Sciatic nerve (tissue), 2 donors: ENCODE data around the gene VPS26B. TPM values are rescaled to one million over a fixed set of nuclear protein-coding genes. Genes with fewer than 3 reads are reported as not detected.

Experiments
- ATAC-seq: fragments of 200-7000 bp; cut with Tn5 transposase; one replicate; pipeline ENCODE4 v1.9.1; 2020; ENCODE audit warnings: mild to moderate bottlenecking, moderate library complexity
- DNase-seq: peaks from one replicate; pipeline ENCODE4 v3.0.0-alpha.2; 2020; ENCODE audit warnings: low spot score
- intact Hi-C: fragments of 100-400 bp; cut with DNase I; formaldehyde crosslinking; loops from one replicate; pipeline ENCODE4 v1.14.2; 2022
- total RNA-seq: library from RNA; stranded (reverse); fragmentation: NEBNext Ultra II Directional; extraction: Animal tissue kit (Norgen Biotek cat#: 25700); gene quantifications from one replicate; pipeline ENCODE4 v1.2.1, GENCODE V29; 2021
- donor health status: DM: no; HTN: no; CAD: no.
- donor health status: DM: no; HTN: no; CAD: no.

The VPS26B gene
- total RNA-seq, 1 donor from 2014 or later = 39.1 TPM

DNA sequence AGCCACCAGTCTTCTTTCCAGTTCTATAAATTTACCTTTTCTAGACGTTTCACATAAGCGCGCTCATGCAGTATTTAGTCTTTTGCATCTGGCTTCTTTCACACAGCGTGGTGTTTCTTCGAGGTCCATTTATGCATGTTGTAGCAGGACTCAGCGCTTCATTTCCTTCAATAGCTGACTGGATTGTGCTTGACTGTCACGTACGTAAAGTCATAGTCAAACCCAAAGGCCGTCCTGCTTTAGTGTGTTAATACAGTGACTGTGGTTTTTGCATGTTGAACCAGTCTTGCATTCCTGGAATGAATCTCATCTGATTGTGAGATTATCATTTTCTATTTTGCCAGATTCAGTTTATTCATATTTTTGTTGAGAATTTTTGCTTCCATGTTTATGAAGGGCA is 70.2 kb downstream of the VPS26B start:
- intact Hi-C loops = no loop called here
- DNase-seq (no peak), ATAC-seq (no peak)

Other genes starting within 250 kb of the VPS26B start
- 126 TPM for gene JAM3, start 155.6 kb upstream of the VPS26B start, total RNA-seq
- 14.2 TPM for gene NCAPD3, start 704 bp upstream of the VPS26B start, total RNA-seq
- 34.9 TPM for gene THYN1, start 28.7 kb downstream of the VPS26B start, total RNA-seq
- 24.2 TPM for gene ACAD8, start 28.9 kb downstream of the VPS26B start, total RNA-seq
- not detected for gene GLB1L3, start 51.7 kb downstream of the VPS26B start, total RNA-seq
- 1.6 TPM for gene GLB1L2, start 107.3 kb downstream of the VPS26B start, total RNA-seq
- 23.3 TPM for gene B3GAT1, start 187.6 kb downstream of the VPS26B start, total RNA-seq